Stimulated activated CD4-positive, alpha-beta T cell treated with anti-CD3 and anti-CD28 coated beads, Interleukin-15, amount 100 ng/mL, for 1 hour (primary cell): ENCODE results near the gene MUC5AC.

Experiments
- DNase-seq, 2 donors: peaks; one replicate each; pipeline ENCODE4 v3.0.0-alpha.2; 2020; ENCODE audit warnings: low read depth in 1 of 2, low spot score in 1 of 2

Gene MUC5AC

DNA sequence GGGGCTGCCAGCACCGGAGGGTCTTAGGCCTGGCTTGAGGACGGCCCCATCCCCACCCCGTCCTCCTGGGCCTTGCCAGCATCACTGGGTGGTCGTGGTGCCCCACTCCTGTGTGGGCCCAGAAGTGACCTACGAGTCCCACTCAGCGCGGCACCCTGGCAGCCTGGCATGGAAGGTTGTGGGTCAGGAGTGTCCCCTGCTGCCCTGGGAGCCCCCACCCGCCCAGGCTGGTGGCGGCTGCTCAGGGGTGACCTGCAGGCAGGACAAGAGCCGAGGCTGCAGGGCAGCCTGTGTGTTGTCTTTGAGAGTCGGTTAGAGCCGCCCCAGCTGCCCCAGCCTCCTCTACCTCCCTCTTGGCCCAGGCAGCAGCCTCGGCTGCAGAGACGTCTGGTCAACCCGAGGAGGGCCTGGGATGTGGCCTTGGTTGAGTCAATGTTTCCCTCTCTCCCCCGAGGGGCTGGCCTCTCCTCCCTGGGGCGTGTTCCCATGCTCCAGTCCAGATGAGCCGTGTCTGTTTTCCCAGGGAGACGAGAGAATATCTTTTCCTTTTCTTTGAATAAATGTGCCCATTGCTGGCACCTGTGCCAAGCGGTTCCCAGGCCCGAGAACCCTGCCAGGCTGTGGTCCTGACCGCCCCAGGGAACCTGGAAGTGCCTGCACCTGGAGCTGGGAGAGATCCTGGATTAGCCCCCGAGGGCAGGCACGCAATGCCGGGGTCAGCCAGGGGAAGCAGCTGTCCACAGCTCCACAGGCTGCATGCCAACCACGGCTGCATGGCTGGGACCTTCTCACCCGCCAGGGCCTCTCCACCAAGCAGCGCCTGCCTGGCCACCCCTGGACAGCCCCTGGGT is 35.7 kb upstream of the MUC5AC start:
- no peak for DNase-seq

DNA sequence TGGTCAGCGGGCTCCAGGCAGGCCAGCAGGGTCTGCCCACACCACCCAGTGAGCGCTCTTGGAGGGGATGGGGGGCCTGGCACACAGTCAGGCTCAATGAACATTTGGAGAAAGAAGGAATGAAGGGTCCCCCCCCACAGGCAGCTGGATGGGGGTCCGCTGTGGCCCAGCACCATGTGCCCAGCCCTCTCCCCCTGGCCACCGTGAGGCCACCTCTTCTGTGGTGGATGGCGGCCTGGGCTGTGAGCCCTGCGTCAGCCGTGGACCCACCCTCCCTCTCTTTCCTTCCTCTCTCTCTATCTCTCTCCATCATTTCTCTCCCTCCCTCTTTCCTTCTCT is 35.1 kb upstream of the MUC5AC start:
- no peak for DNase-seq

DNA sequence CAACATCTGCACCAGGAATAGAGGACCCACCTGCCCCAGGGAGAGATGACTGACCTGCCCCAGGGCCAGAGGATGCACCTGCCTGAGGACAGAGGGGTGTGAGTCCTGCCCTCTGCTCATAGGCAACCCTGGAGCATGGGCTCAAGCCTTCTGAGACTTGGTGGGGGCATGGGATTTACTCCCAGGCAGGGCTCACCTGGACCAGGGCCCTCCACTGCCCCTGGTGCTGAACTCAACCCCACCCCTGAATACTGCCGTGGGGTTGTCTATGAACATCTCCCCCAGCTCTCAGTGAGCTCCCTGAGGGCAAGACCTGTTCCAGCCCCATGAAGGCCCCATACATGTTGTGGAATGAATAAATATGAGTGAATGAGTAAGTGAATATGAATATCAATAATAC is 33.8 kb upstream of the MUC5AC start:
- no peak for DNase-seq

DNA sequence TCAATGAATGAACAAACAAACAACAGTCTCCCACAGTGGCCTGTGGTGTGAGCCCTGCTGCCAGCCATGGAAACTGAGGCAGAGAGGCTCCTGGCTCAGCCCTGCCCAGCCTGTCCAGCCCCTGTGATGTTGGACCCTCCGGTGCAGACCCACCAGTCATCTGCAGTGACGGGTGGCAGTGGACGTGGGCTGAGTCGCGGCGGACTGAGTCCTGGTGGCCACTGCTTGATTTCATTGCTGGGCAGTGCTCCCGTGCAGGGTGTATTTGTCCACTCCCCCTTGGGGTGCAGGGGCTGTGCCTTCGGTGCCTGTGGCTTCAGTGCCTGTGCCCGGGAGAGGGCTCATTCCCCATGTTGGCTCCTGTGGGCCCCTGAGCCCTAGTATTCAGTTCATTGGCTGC is 31.9 kb upstream of the MUC5AC start:
- no peak for DNase-seq

DNA sequence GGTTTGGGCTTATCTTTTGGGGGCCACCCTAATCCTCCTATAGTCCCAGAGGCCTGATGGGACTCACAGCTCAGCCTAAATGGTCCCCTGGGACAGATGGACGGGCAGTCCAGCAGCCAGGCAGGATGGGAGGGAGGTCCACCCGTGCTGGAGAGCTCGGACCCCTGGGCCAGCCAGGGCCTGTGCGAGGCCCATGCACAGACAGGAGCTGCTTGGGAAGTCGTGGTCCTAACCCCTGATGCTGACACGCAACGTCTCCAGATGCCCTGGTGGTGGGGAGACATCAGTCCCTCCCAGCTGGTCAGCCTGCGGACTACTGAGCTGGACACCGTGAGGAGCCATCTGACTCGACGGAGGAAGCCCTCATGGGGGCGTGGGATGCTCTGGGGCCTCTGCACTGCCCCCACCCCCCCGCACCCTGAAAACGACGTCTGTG is 31.2 kb upstream of the MUC5AC start:
- no peak for DNase-seq

DNA sequence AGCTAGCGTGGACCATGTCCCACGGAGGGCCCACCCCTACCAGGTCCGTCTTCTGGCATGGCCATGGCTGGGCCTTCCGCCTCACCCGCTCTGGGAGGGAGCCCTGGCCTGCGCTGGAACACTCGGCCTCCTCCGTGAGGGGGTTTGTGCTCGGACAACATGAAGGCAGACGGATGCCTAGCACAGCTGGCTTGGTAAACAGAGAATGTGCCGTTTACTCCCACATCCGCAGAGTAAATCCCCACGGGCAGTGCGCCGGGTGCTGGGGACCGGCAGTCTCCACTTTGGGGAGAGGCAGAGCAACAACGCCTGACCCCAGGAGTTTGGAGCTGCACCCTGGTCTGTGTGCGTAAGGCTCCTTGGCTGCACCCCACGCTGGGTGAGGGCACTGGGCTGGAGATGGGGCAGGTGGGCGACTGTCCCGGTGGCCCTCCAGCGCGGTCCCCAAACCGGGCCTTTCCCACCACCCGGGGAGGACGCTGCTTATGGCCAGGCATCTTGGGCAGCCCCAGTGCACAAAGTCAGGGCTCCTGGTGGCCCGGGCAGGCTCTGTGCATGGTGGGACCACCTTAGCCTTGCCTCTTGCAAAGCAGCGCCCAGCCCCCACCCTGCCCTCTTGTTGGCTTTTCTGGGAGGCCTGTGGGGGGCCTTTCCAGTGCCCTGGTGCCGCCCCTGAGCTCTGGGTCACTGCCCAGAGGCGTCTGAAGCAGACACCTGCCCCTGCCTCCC is 30.7 kb upstream of the MUC5AC start:
- no peak for DNase-seq

DNA sequence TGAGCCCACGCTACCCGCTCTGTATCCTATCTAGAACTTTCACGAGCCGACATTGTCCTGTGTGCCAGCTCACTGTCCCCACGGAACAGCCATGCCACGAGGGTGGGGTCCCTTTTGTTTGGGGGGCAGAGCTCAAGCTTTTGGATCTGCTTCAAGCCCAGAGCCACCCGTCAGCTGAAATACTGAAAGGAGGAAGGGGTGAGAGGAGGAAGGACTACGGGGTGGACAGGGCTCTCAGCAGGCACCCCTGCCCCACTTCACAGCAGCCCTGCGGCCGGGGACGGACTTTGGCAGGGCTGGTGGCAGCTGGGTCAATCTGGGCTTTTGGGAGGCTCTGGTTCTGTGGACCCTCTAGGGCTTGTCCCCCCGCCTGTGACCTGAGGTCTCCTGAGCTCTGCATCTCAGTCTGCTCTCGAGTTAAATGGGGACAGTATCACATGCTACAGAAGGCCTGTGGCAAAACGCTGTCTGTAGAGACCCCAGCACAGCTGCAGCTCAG is 30.0 kb upstream of the MUC5AC start:
- DNase-seq: no peak

DNA sequence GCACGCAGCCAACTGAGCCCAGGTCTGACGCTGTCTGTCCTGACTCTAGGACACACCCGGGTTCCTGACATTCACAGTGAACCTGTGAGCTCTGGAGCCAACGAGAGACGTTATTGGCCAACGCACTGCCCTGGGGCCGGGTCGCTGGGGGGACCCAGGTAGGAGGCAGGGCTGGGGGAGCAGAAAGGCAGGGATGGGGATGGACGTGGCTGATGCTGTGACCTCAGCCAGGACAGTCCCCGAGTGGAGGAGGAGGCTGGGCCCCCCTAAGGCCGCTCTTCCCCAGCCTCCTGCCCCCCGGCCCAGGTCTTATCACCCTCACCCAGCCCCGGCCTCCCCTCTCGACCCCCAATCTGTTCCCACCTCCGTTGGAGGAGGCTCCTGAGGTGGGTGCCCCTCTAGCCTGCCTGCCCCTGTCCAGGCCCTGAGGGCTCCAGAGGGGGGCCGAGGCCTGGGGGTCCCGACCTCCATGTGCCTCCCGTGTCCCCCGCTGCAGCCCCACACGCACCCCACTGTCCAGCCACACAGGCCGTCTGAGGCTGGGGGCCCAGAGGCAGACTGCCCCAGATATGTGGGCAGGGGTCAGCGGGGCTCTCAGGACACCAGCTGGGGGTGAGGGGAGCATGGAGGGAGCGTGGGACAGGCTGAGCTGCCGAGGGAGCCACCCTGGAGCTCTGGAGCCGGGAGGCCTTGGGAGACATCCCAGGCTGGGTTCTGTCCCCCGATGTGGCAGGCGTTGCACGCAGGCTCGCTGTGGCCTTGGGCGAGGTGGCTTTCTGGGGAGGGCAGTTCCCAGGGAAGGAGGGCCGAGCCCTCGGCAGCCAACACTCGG is 29.2 kb upstream of the MUC5AC start:
- no peak for DNase-seq

DNA sequence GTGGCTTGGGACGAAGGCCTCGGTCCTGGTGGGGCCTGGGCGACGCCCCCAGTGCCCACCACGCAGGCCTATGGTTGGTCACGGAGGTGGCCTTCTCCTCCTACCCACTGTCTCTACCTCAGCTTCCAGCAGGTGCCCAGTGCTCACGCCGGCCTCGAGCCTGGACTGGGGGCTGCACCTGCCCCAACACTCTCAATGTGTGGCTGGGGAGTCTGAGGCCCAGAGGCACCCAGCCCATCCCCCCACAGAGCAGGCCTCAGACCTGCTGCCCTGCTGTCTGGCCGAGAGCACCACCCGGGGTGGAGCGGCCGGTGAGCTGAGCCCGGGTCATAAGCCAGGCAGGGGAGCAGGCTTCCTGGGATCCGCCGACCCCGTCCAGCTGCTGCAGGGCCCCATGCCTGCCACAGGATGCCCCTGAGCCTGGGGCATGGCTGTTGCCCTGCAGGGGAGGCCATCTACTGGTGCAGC is 28.6 kb upstream of the MUC5AC start:
- no peak for DNase-seq

DNA sequence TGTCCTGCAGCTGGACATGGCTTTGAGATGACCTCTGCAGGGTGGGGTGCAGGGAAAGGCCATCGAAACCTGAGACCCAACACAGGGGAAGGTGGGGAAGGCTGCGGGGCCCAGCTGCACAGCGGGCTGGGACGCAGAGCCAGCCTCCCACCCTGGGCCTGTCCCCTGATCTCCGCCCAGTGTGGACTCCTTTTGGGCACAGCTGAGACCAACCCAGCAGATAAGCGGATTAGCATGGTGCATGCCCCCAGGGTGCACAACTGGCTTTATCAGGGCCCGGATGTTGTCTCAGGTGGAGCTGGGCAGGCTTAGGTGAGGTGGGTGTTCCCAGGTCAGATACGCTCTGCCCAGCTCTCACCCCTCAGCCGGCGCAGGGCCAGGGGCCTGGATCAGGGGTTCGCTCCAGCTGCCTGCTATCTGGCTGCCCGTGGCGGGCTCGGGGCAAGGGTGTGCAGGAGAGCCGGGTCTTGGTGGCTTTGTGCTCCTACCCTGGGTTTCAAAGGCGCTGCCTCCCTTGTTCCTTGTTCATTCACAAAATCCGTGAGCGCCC is 28.1 kb upstream of the MUC5AC start:
- DNase-seq: no peak

DNA sequence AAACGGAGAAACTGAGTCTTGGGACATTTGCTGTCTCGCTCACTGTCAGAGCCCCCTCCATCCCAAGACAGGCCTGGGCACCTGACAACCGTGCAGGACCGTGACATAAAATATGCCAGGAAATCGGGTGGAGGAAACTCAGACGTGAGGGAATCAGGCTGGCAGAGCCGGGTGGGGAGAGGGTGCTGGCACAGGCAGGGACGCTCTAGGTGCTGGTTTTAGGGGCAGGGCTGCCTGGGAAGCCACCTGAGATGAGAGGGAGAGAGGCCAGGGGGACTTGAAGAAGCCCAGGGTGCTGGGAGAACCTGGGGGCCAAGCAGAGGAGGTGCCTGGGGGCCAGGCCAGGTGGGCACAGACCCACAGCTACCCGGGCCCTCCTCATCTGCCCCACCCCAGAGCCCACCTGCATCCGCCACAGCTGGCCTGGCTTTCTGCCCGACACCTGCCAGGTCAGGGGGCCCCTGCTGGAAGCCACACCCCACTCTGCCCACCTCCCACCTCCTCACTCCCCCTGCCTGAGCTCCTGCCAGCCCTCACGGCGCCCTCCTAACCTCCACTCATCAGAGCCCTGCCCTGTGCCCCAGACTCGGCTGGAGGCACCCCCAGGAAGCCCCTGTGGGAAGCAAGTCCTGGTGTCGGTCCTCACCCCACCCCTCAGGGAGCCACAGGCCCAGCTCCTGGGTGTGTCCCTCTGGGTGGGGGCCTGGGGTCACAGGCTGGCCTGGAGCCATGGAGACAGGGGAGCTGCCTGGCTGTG is 27.3 kb upstream of the MUC5AC start:
- no peak for DNase-seq

DNA sequence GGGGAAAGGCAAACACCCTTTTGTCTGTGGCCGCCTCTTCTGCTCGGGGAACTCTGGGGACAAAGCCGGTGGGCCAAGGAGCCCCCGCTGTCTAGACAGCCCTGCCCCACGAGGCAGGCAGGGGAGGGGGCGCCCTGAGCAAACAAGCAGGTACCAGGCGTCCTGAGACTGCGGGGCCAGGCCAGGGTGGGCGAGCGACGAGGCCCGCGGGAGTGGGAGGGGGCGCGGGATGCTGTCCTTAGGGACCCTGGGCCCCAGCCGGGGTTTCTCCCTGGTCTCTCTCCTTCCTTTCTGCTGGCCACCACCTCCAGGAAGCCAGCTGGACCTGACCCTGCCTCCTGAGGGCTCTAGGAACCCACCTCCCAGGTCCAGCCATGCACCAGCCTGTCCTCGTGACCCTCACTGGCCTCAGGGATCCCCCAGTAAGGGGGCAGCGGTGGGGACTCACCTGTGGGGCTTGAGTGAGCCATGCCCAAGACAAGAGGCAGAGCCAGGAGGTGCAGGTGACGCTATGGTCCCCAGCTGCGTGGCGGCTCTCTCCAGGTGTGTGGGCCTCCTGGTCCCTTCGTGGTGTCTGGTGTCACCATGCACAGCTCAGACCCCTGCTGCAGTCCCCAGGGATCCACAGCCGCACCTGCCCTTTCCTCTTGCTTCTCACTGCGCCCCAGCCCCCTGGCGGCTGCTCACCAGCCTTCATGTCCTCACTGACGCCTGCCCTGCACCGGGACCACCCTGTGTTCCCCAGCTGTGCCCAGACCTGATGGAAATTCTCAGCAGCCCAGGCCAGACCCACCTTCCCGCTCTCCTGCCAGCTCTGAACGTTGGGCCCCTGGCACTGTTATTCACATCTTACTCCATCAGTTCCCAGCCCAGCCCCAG is 26.5 kb upstream of the MUC5AC start:
- no peak for DNase-seq

DNA sequence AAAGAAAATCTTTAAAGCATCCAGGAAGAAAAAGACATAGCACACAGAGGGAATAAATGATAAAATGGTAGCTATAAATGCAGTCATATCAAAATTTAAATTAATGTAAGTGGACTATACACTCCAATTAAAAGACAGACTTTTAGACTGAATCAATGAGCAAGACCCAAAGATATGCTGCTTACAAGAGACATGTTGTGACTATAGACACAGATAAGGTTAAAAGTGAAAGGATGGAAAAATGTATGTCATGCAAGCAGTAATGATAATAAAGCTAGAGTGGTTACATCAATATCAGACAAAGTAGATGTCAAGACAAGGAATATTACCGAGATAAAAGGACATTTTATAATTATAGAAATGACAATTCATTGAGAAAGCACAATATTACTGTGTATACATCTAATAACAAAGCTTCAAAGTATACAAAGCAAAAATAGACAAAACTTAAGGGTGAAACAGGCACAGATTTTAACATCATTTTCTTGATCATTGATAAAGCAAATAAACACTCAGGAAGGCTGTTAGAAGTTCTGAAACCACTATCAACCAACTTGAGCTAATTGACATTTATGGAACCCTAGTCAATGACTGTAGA is 22.8 kb upstream of the MUC5AC start:
- DNase-seq: no peak

DNA sequence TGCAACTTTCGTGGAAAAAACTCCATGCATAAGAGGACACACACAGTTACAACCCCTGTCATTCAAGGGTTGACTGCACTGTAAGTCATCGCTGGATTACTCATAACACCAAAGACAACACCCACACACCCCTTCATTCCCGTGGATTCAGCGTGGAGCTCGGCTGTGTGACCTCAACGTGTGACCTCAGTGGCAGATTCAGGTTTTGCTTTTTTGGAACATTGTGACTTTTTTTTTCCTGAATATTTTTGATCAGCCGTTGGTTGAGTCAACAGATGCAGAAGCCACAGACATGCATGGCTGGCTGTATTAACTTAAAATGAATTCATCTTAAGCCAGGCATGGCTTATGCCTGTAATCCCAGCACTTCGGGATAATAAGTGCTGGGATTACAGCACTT is 19.7 kb upstream of the MUC5AC start:
- no peak for DNase-seq

DNA sequence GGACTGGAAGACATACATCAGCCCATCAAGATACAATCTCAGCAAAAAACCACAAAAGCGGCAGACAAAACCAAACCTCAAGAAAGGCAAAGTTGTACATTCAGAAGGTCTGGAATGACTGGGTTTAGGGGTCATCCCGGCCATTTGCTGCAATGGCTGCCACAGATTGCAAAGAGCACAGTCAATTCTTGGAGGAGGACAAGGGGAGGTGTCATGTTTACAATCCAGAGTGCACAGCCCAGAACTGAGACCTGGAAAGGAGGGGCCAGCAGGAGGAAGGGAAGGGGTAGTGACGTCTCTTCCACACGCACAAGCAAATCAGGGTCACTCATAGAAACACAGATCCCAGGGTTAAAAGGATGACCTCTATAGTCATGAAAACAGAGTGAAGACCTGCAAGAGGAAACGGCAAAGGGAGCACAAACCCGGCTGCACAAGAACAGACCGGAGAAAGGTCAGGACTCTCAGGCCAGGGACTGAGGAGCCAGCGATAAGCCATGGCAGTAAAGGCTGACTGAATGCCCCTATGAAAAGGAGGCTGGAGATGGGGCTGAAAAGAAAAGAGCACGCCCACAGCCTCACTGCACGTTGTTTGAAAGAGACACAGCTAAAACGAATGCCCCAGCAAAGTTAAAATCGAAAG is 18.2 kb upstream of the MUC5AC start:
- no peak for DNase-seq

DNA sequence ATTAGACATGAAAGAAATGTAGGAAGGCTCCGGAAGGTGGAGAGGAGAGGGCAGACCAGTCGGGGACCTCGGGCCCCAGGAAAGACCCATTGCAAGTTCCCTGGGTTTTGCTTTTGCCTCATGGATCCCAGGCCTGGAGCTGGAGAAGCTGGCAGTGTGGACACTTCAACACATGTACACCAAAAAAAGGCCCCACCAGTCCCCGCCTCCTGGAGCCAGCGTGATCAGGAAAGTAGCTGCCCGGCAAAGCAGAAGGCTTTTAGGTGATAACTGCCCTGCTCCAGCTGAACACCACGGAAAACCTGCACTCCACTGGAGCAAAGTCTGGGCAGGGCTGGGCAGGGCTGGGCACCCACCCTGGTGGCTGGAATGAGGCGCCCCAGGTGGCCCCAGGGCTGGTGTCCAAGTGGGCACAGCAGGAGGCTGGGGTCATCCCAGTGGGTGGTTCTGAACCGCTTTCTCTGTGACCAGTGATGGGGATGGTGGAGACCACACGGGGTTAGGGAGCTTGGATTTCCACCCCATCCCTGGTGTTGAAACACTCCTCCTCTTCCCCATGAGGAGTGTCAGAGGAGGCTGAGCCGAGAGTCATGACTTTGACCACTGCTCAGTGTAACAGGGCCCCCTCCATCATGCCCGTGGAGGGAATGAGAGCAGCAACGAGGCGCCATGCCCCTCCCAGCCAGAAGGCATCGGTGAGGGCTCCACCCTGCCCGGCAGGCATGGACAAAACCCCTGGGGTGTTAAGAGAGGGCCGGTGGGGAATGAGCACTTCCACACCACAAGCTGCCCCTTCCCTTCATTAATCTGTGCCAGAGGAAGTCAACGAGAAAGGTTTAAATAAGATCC is 16.9 kb upstream of the MUC5AC start:
- DNase-seq: no peak

DNA sequence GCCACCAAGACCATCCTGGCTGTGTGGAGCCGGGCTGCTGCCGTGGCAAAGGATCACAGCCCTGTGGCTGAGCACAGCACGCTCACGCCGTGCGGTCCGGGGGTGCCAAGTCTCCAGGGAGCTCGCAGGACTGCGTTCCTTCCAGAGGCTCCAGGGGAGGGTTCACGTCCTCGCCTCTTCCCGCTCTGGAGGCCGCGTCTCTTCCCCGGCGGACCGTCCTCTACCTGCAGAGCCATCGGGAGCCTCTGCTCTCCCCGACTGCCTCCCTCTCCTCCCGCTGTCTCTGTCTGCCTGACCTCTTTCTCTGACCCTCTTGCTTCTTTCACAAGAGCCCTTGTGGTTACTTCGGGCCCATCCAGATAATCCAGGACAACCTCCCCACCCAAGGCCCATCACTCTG is 11.4 kb upstream of the MUC5AC start:
- DNase-seq: no peak

DNA sequence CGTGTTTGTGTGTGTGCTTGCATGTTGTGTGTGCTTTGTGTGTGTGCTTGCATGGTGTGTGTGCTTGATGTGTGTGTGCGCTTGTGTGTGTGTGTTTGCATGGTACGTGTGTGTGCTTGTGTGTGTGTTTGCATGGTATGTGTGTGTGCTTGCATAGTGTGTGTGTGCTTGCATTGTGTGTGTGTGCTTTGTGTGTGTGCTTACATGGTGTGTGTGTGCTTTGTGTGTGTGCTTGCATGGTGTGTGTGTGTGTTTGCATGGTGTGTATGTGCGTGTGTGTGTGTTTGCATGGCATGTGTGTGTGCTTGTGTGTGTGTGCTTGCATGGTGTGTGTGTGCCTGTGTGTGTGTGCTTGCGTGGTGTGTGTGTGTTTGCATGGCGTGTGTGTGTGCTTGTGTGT is 10.0 kb upstream of the MUC5AC start:
- DNase-seq: no peak
